GM12864 (cell line): ENCODE data around the gene HACD4.

ENCODE experiments used
- DNase-seq: peaks from one replicate; pipeline ENCODE4 v3.0.0-alpha.2; 2011; ENCODE audit warnings: low read depth
- H3K4me3 ChIP-seq: 2 replicates; pipeline ENCODE4 v1.5.1; 2011; ENCODE audit warnings: mild to moderate bottlenecking, low read depth, low read length, control low read depth
- TF ChIP-seq, protein P1 (sequence below): IDR thresholded peaks from 2 replicates; pipeline ENCODE4 v1.5.1; 2011; ENCODE audit warnings: low read depth, mild to moderate bottlenecking, moderate library complexity, low read length, control low read depth, inconsistent platforms; ENCODE audit errors: missing control alignments

Gene HACD4

DNA sequence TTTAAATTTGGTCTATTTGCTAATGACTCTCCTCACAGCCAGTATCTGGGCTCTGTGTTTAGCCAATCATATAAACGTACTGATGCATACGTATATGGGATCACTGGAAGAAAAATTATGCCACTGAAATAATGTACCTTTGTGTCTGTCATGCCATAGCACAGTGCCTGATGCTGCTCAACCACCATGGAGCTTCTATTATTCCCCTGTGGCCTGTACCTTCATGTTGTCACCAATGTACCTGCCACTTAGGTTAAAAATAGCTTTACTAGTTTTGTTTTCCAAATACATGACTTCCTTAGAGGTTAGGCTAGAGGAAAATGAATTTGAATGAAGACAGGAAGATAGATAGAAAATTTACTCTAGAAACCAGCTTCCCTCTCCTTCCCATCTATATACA is 34.6 kb downstream of the HACD4 start:
- no peak for DNase-seq
- TF ChIP-seq, protein P1, sequence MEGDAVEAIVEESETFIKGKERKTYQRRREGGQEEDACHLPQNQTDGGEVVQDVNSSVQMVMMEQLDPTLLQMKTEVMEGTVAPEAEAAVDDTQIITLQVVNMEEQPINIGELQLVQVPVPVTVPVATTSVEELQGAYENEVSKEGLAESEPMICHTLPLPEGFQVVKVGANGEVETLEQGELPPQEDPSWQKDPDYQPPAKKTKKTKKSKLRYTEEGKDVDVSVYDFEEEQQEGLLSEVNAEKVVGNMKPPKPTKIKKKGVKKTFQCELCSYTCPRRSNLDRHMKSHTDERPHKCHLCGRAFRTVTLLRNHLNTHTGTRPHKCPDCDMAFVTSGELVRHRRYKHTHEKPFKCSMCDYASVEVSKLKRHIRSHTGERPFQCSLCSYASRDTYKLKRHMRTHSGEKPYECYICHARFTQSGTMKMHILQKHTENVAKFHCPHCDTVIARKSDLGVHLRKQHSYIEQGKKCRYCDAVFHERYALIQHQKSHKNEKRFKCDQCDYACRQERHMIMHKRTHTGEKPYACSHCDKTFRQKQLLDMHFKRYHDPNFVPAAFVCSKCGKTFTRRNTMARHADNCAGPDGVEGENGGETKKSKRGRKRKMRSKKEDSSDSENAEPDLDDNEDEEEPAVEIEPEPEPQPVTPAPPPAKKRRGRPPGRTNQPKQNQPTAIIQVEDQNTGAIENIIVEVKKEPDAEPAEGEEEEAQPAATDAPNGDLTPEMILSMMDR, result no peak
- no peak overlapping the region for H3K4me3 ChIP-seq

- no peak overlapping the region for H3K4me3 ChIP-seq
- TF ChIP-seq, protein P1, result no peak
- DNase-seq, result no peak
Observed at GRCh38 chr9:20995616-20996015, 35.8 kb downstream of the HACD4 start.

DNA sequence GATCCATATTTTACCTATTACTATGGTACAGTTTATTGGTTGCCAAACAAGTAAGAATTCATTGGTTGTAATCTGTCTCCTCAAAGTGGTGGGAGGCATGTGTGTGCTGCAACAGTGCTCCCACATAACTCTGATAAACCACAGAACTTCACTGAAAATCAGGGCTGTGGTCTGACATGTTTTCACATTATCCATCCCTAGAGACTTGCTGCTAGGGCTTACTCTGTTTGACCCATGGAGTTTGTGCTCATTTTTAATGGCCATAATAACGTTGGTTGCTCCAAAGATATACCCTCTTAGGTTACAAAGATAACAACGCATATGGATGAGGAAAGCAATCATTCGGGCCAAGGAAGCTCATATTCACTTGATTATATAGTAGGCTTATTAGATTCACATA is 37.0 kb downstream of the HACD4 start:
- TF ChIP-seq, protein P1, result no peak
- DNase-seq, result no peak
- H3K4me3 ChIP-seq, result no peak overlapping the region

- TF ChIP-seq, protein P1, result no peak
- no peak for DNase-seq
- no peak overlapping the region for H3K4me3 ChIP-seq
Observed at GRCh38 chr9:20990867-20991266, 40.6 kb downstream of the HACD4 start.

GRCh38 chr9:20989923-20990341 is 41.5 kb downstream of the HACD4 start:
- TF ChIP-seq, protein P1, result no peak
- no peak overlapping the region for H3K4me3 ChIP-seq
- no peak for DNase-seq

- no peak overlapping the region for H3K4me3 ChIP-seq
- no peak for DNase-seq
- TF ChIP-seq, protein P1, result no peak
Observed at GRCh38 chr9:20988671-20989315, 42.6 kb downstream of the HACD4 start.

GRCh38 chr9:20988061-20988460 is 43.4 kb downstream of the HACD4 start:
- DNase-seq, result no peak
- TF ChIP-seq, protein P1, result no peak
- no peak overlapping the region for H3K4me3 ChIP-seq
